Panc1 (cell line): ENCODE measurements around the gene MAGT1. TPM values are rescaled to one million over a fixed set of nuclear protein-coding genes. Genes with fewer than 3 reads are reported as not detected.
"Not testable (repeated sequence)": the region's sequence is repeated elsewhere in the genome, so short reads cannot be mapped to it uniquely, and the experiment has no call there.

ENCODE experiments used
- ATAC-seq: fragments of 200-7000 bp; cut with Tn5 transposase; 2 replicates; pipeline ENCODE4 v1.9.1; 2020; ENCODE audit warnings: mild to moderate bottlenecking, moderate library complexity
- BruUV-seq: library from RNA; stranded (reverse); fragments of 400-500 nt; replicated peaks from 2 replicates; lab custom pipeline; 2021; lab: Mats Ljungman, UMichigan
- CTCF ChIA-PET: fragments of 300-600 bp; sonication (Branson Sonifier 250); formaldehyde crosslinking; loops from one replicate; lab custom pipeline; 2022; ENCODE audit warnings: antibody characterized with exemption; lab: Charles Lee
- POLR2A ChIA-PET: fragments of 300-600 bp; sonication (Branson Sonifier 250); formaldehyde crosslinking; loops from one replicate; lab custom pipeline; 2022; ENCODE audit warnings: antibody characterized with exemption; lab: Charles Lee
- DNase-seq: peaks from one replicate; pipeline ENCODE4 v3.0.0-alpha.2; 2010; ENCODE audit warnings: low read depth, low spot score
- H3K27ac ChIP-seq: 2 replicates; pipeline ENCODE4 v1.5.1; 2011; ENCODE audit warnings: mild to moderate bottlenecking, low read length, inconsistent platforms
- H3K27me3 ChIP-seq: fragments of 200-500 bp; sonication (Bioruptor generic); 2 replicates; pipeline ENCODE4 v1.6.0; 2014; ENCODE audit warnings: low read length, inconsistent platforms; ENCODE audit not compliant: control insufficient read depth, insufficient read depth
- H3K36me3 ChIP-seq: fragments of 200-500 bp; sonication (Bioruptor generic); 2 replicates; pipeline ENCODE4 v1.5.1; 2014; ENCODE audit warnings: inconsistent platforms, mild to moderate bottlenecking, low read length, moderate library complexity; ENCODE audit not compliant: control insufficient read depth, insufficient read depth
- H3K4me1 ChIP-seq: 2 replicates; pipeline ENCODE4 v1.5.1; 2011; ENCODE audit warnings: inconsistent platforms, mild to moderate bottlenecking, low read length, moderate library complexity; ENCODE audit not compliant: control insufficient read depth, insufficient read depth
- H3K4me3 ChIP-seq, 2 experiments: 2 replicates each; pipeline ENCODE4 v1.5.1; 2011 to 2012; ENCODE audit warnings: low read depth in 2 of 2, low read length in 2 of 2, mild to moderate bottlenecking in 2 of 2, inconsistent platforms in 1 of 2, moderate library complexity in 1 of 2
- H3K9me3 ChIP-seq: fragments of 200-500 bp; sonication (Bioruptor generic); 2 replicates; pipeline ENCODE4 v1.5.1; 2014; ENCODE audit warnings: low read depth, mild to moderate bottlenecking, inconsistent platforms, low read length, moderate library complexity; ENCODE audit not compliant: control insufficient read depth, insufficient read depth
- CTCF ChIP-seq: fragments of 450-650 bp; IDR thresholded peaks from 2 replicates; pipeline ENCODE4 v1.5.1; 2017; ENCODE audit warnings: mild to moderate bottlenecking
- POLR2AphosphoS5 ChIP-seq: IDR thresholded peaks from 2 replicates; pipeline ENCODE4 v1.6.1; 2012; ENCODE audit warnings: mild to moderate bottlenecking, low read depth, low read length, moderate library complexity
- REST ChIP-seq, 2 experiments: IDR thresholded peaks; 2 replicates each; pipeline ENCODE4 v1.6.1; 2011 to 2012; ENCODE audit warnings: low read depth in 2 of 2, control low read depth in 1 of 2, low read length in 1 of 2, mild to moderate bottlenecking in 1 of 2, moderate library complexity in 1 of 2; ENCODE audit not compliant: insufficient read depth in 1 of 2
- SIN3A ChIP-seq: IDR thresholded peaks from 2 replicates; pipeline ENCODE4 v1.6.1; 2012; ENCODE audit warnings: low read depth, mild to moderate bottlenecking, low read length, moderate library complexity, borderline replicate concordance; ENCODE audit not compliant: insufficient read depth
- TCF7L2 ChIP-seq: IDR thresholded peaks from 2 replicates; pipeline ENCODE4 v1.6.1; 2011; ENCODE audit warnings: mild to moderate bottlenecking, low read depth, low read length, inconsistent platforms
- in situ Hi-C: cut with HindIII; loops from 2 replicates; pipeline ENCODE4 v1.10.0; 2016; ENCODE audit warnings: low sequenced_read_pairs, low pct_unique_long_range_greater_than_20kb
- intact Hi-C: fragments of 100-400 bp; cut with micrococcal nuclease; formaldehyde crosslinking; loops from one replicate; pipeline ENCODE4 v1.10.0; 2022; ENCODE audit not compliant: unreplicated experiment
- total RNA-seq: library from RNA; stranded (reverse); gene quantifications from one replicate; pipeline ENCODE4 v1.2.1, GENCODE V29; 2021; ENCODE audit not compliant: unreplicated experiment

Gene MAGT1
- total RNA-seq, 1 experiment from 2014 or later, result 60.0 TPM

GRCh38 chrX:77875372-77875771 is 19.9 kb downstream of the MAGT1 start:
- ChIA-PET POLR2A (interaction anchor here (0.6 kb wide), 1 partner anchor 37 kb away, joined by 3 read pairs; no protein-coding TSS in a partner anchor), CTCF (no interaction called here)
- Histone ChIP-seq H3K36me3 (no peaks in the 10 kb centered on the region; the same call in 1 of the 2 replicates), H3K27me3 (no peaks in the 10 kb centered on the region), H3K4me3 (no peak overlapping the region), H3K4me1 (no peaks in the 10 kb centered on the region), H3K9me3 (no peaks in the 10 kb centered on the region), H3K27ac (no peak overlapping the region)
- BruUV-seq, result no TSS peak
- DNase-seq (no peak), ATAC-seq (no peak)
- TF ChIP-seq SIN3A (no peak), POLR2AphosphoS5 (no peak), CTCF (no peak), TCF7L2 (no peak), REST (IDR thresholded peaks at IDR 0.05; ENCODE audit: insufficient read depth in 1 of 2, low read depth in 2 of 2, low read length in 1 of 2) (no peak)
- in situ Hi-C loops (no loop called here), intact Hi-C loops (no loop called here)

GRCh38 chrX:77831544-77831943 is 63.7 kb downstream of the MAGT1 start:
- in situ Hi-C loops, H3K36me3 ChIP-seq, H3K4me3 ChIP-seq, DNase-seq, H3K9me3 ChIP-seq, H3K4me1 ChIP-seq, CTCF ChIA-PET, ATAC-seq, intact Hi-C loops, H3K27ac ChIP-seq, POLR2A ChIA-PET, BruUV-seq, H3K27me3 ChIP-seq: not testable (repeated sequence)

- not testable (repeated sequence) for BruUV-seq, H3K36me3 ChIP-seq
These were observed 73.2 kb downstream of the MAGT1 start for GRCh38 chrX:77821989-77822388.

More at GRCh38 chrX:77821989-77822388, 73.2 kb downstream of the MAGT1 start:
- ATAC-seq, H3K27me3 ChIP-seq, POLR2A ChIA-PET, H3K27ac ChIP-seq, DNase-seq, H3K9me3 ChIP-seq, intact Hi-C loops, in situ Hi-C loops, H3K4me1 ChIP-seq, H3K4me3 ChIP-seq, CTCF ChIA-PET: not testable (repeated sequence)
